GM18907 (cell line): ENCODE measurements around the gene NPM1.
"Not testable (repeated sequence)": the region's sequence is repeated elsewhere in the genome, so short reads cannot be mapped to it uniquely, and the experiment has no call there.

ENCODE experiments used
- ATAC-seq: cut with Tn5 transposase; IDR thresholded peaks from one replicate; pipeline ENCODE4 v1.9.1; 2021; ENCODE audit warnings: mild to moderate bottlenecking, moderate library complexity; ENCODE audit not compliant: unreplicated experiment

NPM1 gene

GRCh38 chr5:171410181-171410580, 22.5 kb downstream of the NPM1 start:
- ATAC-seq: no peak

- ATAC-seq: no peak
Observed at GRCh38 chr5:171412186-171412585, 24.5 kb downstream of the NPM1 start.

- ATAC-seq: no peak
Observed at GRCh38 chr5:171413153-171413910, 25.7 kb downstream of the NPM1 start.

- not testable (repeated sequence) for ATAC-seq
Observed at GRCh38 chr5:171413993-171414392, 26.3 kb downstream of the NPM1 start.

GRCh38 chr5:171415115-171415730, 27.6 kb downstream of the NPM1 start:
- no peak for ATAC-seq

GRCh38 chr5:171416160-171417049, 28.8 kb downstream of the NPM1 start:
- no peak for ATAC-seq

- ATAC-seq: peak; percentile 75
Observed at GRCh38 chr5:171418316-171418981, 30.8 kb downstream of the NPM1 start.

GRCh38 chr5:171418982-171419687, 31.5 kb downstream of the NPM1 start, which contains the start of gene FGF18:
Gene FGF18, plus strand, starts transcription at chr5:171419647. Its CDS starts 553 bp downstream, at chr5:171420200.
- ATAC-seq: peak; percentile 48

GRCh38 chr5:171419688-171420430, 32.2 kb downstream of the NPM1 start:
- ATAC-seq: peak; percentile 30

GRCh38 chr5:171420431-171421241, 33.0 kb downstream of the NPM1 start:
- ATAC-seq: no peak

GRCh38 chr5:171421331-171422262, 33.9 kb downstream of the NPM1 start:
- ATAC-seq: no peak

GRCh38 chr5:171422495-171422894, 34.8 kb downstream of the NPM1 start:
- no peak for ATAC-seq

GRCh38 chr5:171422902-171423663, 35.4 kb downstream of the NPM1 start:
- ATAC-seq: no peak

GRCh38 chr5:171424726-171425125, 37.1 kb downstream of the NPM1 start:
- ATAC-seq: no peak

- ATAC-seq: no peak
Observed at GRCh38 chr5:171425596-171426244, 38.1 kb downstream of the NPM1 start.

- ATAC-seq: no peak
Observed at GRCh38 chr5:171426266-171426665, 38.6 kb downstream of the NPM1 start.
